Trophoblast cell (in vitro differentiated cells and primary cell): ENCODE data around the gene ADGRF3.
A peak's percentile ranks its signal among the peaks of the same experiment; 100 is the strongest.

ENCODE experiments used
- DNase-seq, 2 donors: peaks; one replicate each; pipeline ENCODE4 v3.0.0-alpha.2; 2016
- H2AFZ ChIP-seq: 2 replicates; pipeline ENCODE4 v1.6.1; 2013; ENCODE audit warnings: low read length, moderate library complexity, mild to moderate bottlenecking; ENCODE audit not compliant: insufficient read depth, poor library complexity
- H2AK5ac ChIP-seq: 2 replicates; pipeline ENCODE4 v1.6.1; 2013; ENCODE audit warnings: mild to moderate bottlenecking, low read length
- H2BK120ac ChIP-seq: 2 replicates; pipeline ENCODE4 v1.6.1; 2013; ENCODE audit warnings: low read length, mild to moderate bottlenecking, moderate library complexity; ENCODE audit not compliant: insufficient read depth, poor library complexity
- H2BK12ac ChIP-seq: 2 replicates; pipeline ENCODE4 v1.6.1; 2013; ENCODE audit warnings: mild to moderate bottlenecking, low read length, moderate library complexity
- H2BK5ac ChIP-seq: 2 replicates; pipeline ENCODE4 v1.6.1; 2013; ENCODE audit warnings: low read length, low read depth, moderate library complexity, mild to moderate bottlenecking; ENCODE audit not compliant: poor library complexity
- H3K14ac ChIP-seq: 2 replicates; pipeline ENCODE4 v1.6.1; 2013; ENCODE audit warnings: mild to moderate bottlenecking, low read length
- H3K18ac ChIP-seq: 2 replicates; pipeline ENCODE4 v1.6.1; 2013; ENCODE audit warnings: mild to moderate bottlenecking, low read length
- H3K23ac ChIP-seq: 2 replicates; pipeline ENCODE4 v1.6.1; 2013; ENCODE audit warnings: low read length
- H3K27ac ChIP-seq: 2 replicates; pipeline ENCODE4 v1.5.1; 2013; ENCODE audit warnings: low read depth, mild to moderate bottlenecking, inconsistent platforms, low read length, moderate library complexity
- H3K27me3 ChIP-seq: 2 replicates; pipeline ENCODE4 v1.6.1; 2013; ENCODE audit warnings: inconsistent platforms, mild to moderate bottlenecking, low read length, moderate library complexity; ENCODE audit not compliant: insufficient read depth
- H3K36me3 ChIP-seq, 2 experiments: 1 replicate in 1 of 2; 2 replicates in 1 of 2; pipeline ENCODE4 v1.6.1; 2013; ENCODE audit warnings: low read length in 2 of 2, mild to moderate bottlenecking in 2 of 2, moderate library complexity in 1 of 2; ENCODE audit not compliant: insufficient read depth in 2 of 2, control insufficient read depth in 1 of 2
- H3K4ac ChIP-seq: 2 replicates; pipeline ENCODE4 v1.6.1; 2013; ENCODE audit warnings: low read depth, mild to moderate bottlenecking, low read length, moderate library complexity
- H3K4me1 ChIP-seq, 2 experiments: 1 replicate in 1 of 2; 2 replicates in 1 of 2; pipeline ENCODE4 v1.6.1; 2013; ENCODE audit warnings: low read length in 2 of 2, mild to moderate bottlenecking in 2 of 2, moderate library complexity in 1 of 2; ENCODE audit not compliant: insufficient read depth in 2 of 2, control insufficient read depth in 1 of 2
- H3K4me2 ChIP-seq: 2 replicates; pipeline ENCODE4 v1.6.1; 2013; ENCODE audit warnings: inconsistent platforms, mild to moderate bottlenecking, low read length, moderate library complexity
- H3K4me3 ChIP-seq: 2 replicates; pipeline ENCODE4 v1.5.1; 2013; ENCODE audit warnings: mild to moderate bottlenecking, low read depth, low read length, inconsistent platforms
- H3K79me1 ChIP-seq: one replicate; pipeline ENCODE4 v1.6.1; 2013; ENCODE audit warnings: low read length
- H3K79me2 ChIP-seq: 2 replicates; pipeline ENCODE4 v1.6.1; 2013; ENCODE audit warnings: low read length, mild to moderate bottlenecking; ENCODE audit not compliant: control insufficient read depth, insufficient read depth, poor library complexity
- H3K9ac ChIP-seq: 2 replicates; pipeline ENCODE4 v1.6.1; 2013; ENCODE audit warnings: mild to moderate bottlenecking, low read length
- H3K9me3 ChIP-seq: 2 replicates; pipeline ENCODE4 v1.6.1; 2013; ENCODE audit warnings: low read depth, mild to moderate bottlenecking, control low read depth, inconsistent platforms, low read length; ENCODE audit not compliant: insufficient read depth
- H4K12ac ChIP-seq: 2 replicates; pipeline ENCODE4 v1.6.1; 2013; ENCODE audit warnings: low read depth, mild to moderate bottlenecking, low read length, moderate library complexity
- H4K8ac ChIP-seq: 2 replicates; pipeline ENCODE4 v1.6.1; 2013; ENCODE audit warnings: low read depth, mild to moderate bottlenecking, low read length, moderate library complexity
- H4K91ac ChIP-seq: one replicate; pipeline ENCODE4 v1.6.1; 2013; ENCODE audit warnings: low read depth, mild to moderate bottlenecking, low read length, moderate library complexity
- WGBS: extraction: QIAGEN DNeasy Blood & Tissue Kit; methylation state at CpG from one replicate; pipeline ENCODE4 v1.1.7; 2013; ENCODE audit warnings: missing lambda C conversion rate; ENCODE audit not compliant: insufficient read length, insufficient coverage; ENCODE audit errors: extremely low coverage; 5-methylcytosine and 5-hydroxymethylcytosine counted together

The ADGRF3 gene

GRCh38 chr2:26285931-26286330 is 60.7 kb downstream of the ADGRF3 start:
- Histone ChIP-seq H3K9ac (no peak overlapping the region), H2BK12ac (no peak overlapping the region), H3K18ac (no peak overlapping the region), H3K27me3 (no peaks in the 10 kb centered on the region), H3K4me3 (no peak overlapping the region), H4K12ac (no peak overlapping the region), H3K14ac (no peak overlapping the region), H3K9me3 (no peaks in the 10 kb centered on the region), H2BK120ac (no peak overlapping the region), H3K79me2 (no peaks in the 10 kb centered on the region), H4K91ac (no peak overlapping the region), H2BK5ac (no peak overlapping the region), H3K23ac (no peak overlapping the region), H3K4ac (no peak overlapping the region), H3K36me3 (peaks cover 14 to 18% of the 10 kb centered on the region in 2 experiments), H3K79me1 (no peaks in the 10 kb centered on the region), H3K4me2 (no peak overlapping the region), H3K27ac (no peak overlapping the region), H3K4me1 (no peaks in the 10 kb centered on the region), H2AFZ (no peak overlapping the region), H2AK5ac (no peak overlapping the region), H4K8ac (no peak overlapping the region)
- WGBS: no CpG with 5 or more reads among the region's 3 CpGs
- DNase-seq: no peak

- Histone ChIP-seq H3K9me3 (no peaks in the 10 kb centered on the region), H2BK120ac (no peak overlapping the region), H3K14ac (no peak overlapping the region), H3K4ac (no peak overlapping the region), H3K36me3 (peaks cover 20 to 24% of the 10 kb centered on the region in 2 experiments), H3K23ac (no peak overlapping the region), H3K27ac (no peak overlapping the region), H2BK12ac (no peak overlapping the region), H3K79me2 (no peaks in the 10 kb centered on the region), H3K4me2 (no peak overlapping the region), H4K12ac (no peak overlapping the region), H3K9ac (no peak overlapping the region), H4K91ac (no peak overlapping the region), H3K27me3 (no peaks in the 10 kb centered on the region), H3K4me1 (no peaks in the 10 kb centered on the region), H2AK5ac (no peak overlapping the region), H3K18ac (no peak overlapping the region), H3K79me1 (no peaks in the 10 kb centered on the region), H2BK5ac (no peak overlapping the region), H2AFZ (no peak overlapping the region), H3K4me3 (no peak overlapping the region), H4K8ac (no peak overlapping the region)
- WGBS: no CpG with 5 or more reads among the region's 3 CpGs
- peak; percentile 68 to 71 for DNase-seq
Measured at GRCh38 chr2:26284132-26284531, 62.5 kb downstream of the ADGRF3 start.

- H3K23ac ChIP-seq: no peak overlapping the region
- no peak for DNase-seq
- WGBS: no CpG with 5 or more reads among the region's 2 CpGs
Measured at GRCh38 chr2:26283606-26284005, 63.0 kb downstream of the ADGRF3 start.

GRCh38 chr2:26281226-26281625 is 65.4 kb downstream of the ADGRF3 start:
- Histone ChIP-seq H4K12ac (no peak overlapping the region), H3K18ac (no peak overlapping the region), H3K4me3 (no peak overlapping the region), H3K27me3 (no peaks in the 10 kb centered on the region), H3K9me3 (no peaks in the 10 kb centered on the region), H2BK12ac (no peak overlapping the region), H2AK5ac (no peak overlapping the region), H4K8ac (no peak overlapping the region), H2AFZ (no peak overlapping the region), H3K36me3 (peaks cover 21 to 22% of the 10 kb centered on the region in 2 experiments), H3K79me1 (no peaks in the 10 kb centered on the region), H3K23ac (no peak overlapping the region), H3K9ac (no peak overlapping the region), H3K4me1 (no peaks in the 10 kb centered on the region), H2BK5ac (no peak overlapping the region), H3K79me2 (no peaks in the 10 kb centered on the region), H3K4me2 (no peak overlapping the region), H3K4ac (no peak overlapping the region), H3K27ac (no peak overlapping the region), H3K14ac (no peak overlapping the region), H4K91ac (no peak overlapping the region), H2BK120ac (no peak overlapping the region)
- WGBS: no CpG with 5 or more reads among the region's 2 CpGs
- DNase-seq: no peak

More at GRCh38 chr2:26283606-26284005, 63.0 kb downstream of the ADGRF3 start:
- Histone ChIP-seq H3K27me3 (no peaks in the 10 kb centered on the region), H3K36me3 (peaks cover 22 to 26% of the 10 kb centered on the region in 2 experiments), H4K91ac (no peak overlapping the region), H3K79me2 (no peaks in the 10 kb centered on the region), H2BK120ac (no peak overlapping the region), H4K12ac (no peak overlapping the region), H3K4me3 (no peak overlapping the region), H3K4me1 (no peaks in the 10 kb centered on the region), H2AK5ac (no peak overlapping the region), H3K4ac (no peak overlapping the region), H3K79me1 (no peaks in the 10 kb centered on the region), H4K8ac (no peak overlapping the region), H2BK5ac (no peak overlapping the region), H3K9ac (no peak overlapping the region), H2BK12ac (no peak overlapping the region), H3K9me3 (no peaks in the 10 kb centered on the region), H3K27ac (no peak overlapping the region), H3K14ac (no peak overlapping the region), H3K4me2 (no peak overlapping the region), H2AFZ (no peak overlapping the region), H3K18ac (no peak overlapping the region)
